ENCODE measurements around the gene KMT2B.
"Not testable (repeated sequence)": the region's sequence is repeated elsewhere in the genome, so short reads cannot be mapped to it uniquely, and the experiment has no call there.

The KMT2B gene, protein sequence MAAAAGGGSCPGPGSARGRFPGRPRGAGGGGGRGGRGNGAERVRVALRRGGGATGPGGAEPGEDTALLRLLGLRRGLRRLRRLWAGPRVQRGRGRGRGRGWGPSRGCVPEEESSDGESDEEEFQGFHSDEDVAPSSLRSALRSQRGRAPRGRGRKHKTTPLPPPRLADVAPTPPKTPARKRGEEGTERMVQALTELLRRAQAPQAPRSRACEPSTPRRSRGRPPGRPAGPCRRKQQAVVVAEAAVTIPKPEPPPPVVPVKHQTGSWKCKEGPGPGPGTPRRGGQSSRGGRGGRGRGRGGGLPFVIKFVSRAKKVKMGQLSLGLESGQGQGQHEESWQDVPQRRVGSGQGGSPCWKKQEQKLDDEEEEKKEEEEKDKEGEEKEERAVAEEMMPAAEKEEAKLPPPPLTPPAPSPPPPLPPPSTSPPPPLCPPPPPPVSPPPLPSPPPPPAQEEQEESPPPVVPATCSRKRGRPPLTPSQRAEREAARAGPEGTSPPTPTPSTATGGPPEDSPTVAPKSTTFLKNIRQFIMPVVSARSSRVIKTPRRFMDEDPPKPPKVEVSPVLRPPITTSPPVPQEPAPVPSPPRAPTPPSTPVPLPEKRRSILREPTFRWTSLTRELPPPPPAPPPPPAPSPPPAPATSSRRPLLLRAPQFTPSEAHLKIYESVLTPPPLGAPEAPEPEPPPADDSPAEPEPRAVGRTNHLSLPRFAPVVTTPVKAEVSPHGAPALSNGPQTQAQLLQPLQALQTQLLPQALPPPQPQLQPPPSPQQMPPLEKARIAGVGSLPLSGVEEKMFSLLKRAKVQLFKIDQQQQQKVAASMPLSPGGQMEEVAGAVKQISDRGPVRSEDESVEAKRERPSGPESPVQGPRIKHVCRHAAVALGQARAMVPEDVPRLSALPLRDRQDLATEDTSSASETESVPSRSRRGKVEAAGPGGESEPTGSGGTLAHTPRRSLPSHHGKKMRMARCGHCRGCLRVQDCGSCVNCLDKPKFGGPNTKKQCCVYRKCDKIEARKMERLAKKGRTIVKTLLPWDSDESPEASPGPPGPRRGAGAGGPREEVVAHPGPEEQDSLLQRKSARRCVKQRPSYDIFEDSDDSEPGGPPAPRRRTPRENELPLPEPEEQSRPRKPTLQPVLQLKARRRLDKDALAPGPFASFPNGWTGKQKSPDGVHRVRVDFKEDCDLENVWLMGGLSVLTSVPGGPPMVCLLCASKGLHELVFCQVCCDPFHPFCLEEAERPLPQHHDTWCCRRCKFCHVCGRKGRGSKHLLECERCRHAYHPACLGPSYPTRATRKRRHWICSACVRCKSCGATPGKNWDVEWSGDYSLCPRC (N-terminal part only)

GRCh38 chr19:35717665-35718344 is at the start of gene KMT2B:
KMT2B (plus strand) TSS chr19:35718003; CDS start chr19:35718019, 16 bp downstream.
- no peak for DNase-seq

DNA sequence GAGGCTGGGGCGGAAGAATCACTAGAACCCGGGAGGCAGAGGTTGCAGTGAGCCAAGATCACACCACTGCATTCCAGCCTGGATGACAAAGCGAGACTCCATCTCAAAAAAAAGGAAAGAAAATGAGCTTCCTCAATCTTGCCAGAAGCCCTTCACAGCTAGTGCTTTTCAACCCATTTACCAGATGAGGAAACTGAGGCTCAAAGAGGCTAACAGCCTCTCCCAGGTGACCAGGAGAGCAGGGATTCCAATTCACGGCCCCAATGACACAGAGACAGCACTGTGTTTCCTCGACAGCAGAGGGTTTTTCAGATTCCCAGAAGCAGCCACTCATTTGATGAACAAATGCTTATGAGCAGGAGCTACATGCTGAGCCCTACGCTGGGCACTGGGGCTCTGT is 48.2 kb upstream of the KMT2B start:
- DNase-seq = no peak

GRCh38 chr19:35669974-35670373 is 47.8 kb upstream of the KMT2B start:
- DNase-seq = no peak

GRCh38 chr19:35670686-35671085 is 47.1 kb upstream of the KMT2B start:
- DNase-seq = no peak

DNA sequence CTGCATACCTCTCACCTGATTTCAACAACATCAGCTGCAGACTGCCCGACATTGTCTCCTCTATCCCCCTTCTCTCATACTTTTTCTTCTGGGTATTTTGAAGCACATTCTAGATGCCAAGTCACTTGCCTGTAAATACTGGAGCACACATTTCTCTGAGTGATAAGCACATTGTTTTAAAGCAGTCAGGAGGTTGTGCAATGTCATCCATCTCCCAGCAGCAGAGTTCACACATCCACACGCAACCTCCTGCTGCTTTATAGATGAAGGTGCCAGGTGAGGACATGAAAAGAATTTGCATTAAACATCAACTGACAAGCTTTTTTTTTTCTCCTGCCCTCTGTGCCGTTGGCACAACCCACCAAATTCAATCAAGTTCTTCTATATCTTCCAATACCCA is 46.0 kb upstream of the KMT2B start:
- no peak for DNase-seq

DNA sequence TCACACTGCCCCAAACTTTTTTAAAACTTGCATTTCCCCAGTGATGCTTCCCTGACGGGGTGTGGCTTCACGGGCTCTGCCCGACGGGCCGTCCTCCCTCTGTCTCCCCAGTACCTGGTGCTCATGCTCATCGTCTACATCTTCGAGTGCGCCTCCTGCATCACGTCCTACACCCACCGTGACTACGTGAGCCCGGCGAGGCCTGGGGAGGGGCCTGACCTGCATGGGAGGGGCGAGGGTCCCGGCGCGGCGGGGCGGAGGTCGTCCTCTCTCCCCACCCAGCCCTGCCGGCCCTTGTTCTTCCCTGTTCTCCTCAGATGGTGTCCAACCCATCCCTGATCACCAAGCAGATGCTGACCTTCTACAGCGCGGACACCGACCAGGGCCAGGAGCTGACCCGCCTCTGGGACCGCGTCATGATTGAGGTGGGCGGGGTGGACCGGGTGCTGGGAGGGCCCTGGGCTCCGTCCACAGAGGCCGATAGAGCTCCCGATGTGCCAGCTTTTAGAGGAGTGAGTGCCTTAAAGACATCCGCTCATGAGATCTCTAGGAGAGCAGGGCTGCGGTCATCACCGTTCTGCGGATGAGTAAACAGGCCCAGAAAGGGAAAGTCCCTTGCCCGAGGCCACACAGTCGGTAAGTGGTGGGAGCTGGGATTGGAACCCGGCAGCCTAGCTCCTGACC is 44.5 kb upstream of the KMT2B start:
- peak; percentile 45 for DNase-seq

DNA sequence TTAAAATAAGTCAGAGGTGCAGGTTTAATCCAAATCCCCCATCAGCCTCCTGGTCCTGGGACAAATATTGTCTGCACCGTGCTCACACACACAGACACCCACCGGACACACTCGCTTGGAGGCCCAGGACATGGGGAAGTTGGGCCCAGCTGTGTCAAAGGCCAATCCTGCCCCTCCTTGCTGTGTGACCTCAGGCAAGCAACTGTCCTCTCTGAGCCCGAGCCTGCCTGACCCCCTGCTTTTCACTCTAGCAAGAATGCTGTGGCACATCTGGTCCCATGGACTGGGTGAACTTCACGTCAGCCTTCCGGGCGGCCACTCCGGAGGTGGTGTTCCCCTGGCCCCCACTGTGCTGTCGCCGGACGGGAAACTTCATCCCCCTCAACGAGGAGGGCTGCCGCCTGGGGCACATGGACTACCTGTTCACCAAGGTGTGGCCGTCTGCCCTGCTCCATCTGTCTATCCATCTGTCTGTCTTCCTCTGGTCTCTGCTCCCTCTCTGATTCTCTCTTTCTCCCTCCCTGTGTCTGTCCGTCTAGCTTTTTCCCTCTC is 42.1 kb upstream of the KMT2B start:
- DNase-seq = no peak

- DNase-seq = no peak
Observed at GRCh38 chr19:35689836-35690235, 28.0 kb upstream of the KMT2B start.

DNA sequence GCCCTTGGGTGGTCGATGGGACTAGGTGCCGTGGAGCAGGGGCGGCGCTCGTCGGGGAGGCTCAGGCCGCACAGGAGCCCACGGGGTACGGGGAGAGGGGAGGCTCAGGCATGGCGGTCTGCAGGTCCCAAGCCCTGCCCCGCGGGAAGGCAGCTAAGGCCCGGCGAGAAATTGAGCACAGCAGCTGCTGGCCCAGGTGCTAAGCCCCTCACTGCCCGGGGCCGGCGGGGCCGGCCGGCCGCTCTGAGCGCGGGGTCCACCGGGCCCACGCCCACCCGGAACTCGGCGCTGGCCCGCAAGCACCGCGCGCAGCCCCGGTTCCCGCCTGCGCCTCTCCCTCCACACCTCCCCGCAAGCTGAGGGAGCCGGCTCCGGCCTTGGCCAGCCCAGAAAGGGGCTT is 26.7 kb upstream of the KMT2B start:
- DNase-seq = not testable (repeated sequence)

DNA sequence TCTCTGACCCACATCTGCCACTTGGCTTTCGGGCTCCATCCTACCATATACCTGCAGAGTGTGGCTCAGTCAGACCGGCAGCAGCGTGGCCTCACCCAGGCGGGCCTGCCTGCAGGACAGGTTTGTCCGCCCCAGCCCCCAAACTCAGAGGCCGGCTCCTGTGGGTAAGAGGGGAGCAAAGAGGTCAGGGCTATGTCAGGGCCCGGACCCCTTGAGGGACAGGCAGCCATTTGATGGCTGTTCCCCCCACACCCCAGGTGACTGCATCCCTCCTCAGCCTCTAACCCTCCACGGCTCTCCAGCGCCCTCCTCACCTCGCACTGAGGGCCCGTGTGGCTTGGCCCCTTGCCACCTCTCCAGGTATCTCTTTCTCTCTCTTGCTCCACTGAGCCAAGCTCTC is 25.8 kb upstream of the KMT2B start:
- no peak for DNase-seq

GRCh38 chr19:35693422-35693821 is 24.4 kb upstream of the KMT2B start:
- DNase-seq = no peak

DNA sequence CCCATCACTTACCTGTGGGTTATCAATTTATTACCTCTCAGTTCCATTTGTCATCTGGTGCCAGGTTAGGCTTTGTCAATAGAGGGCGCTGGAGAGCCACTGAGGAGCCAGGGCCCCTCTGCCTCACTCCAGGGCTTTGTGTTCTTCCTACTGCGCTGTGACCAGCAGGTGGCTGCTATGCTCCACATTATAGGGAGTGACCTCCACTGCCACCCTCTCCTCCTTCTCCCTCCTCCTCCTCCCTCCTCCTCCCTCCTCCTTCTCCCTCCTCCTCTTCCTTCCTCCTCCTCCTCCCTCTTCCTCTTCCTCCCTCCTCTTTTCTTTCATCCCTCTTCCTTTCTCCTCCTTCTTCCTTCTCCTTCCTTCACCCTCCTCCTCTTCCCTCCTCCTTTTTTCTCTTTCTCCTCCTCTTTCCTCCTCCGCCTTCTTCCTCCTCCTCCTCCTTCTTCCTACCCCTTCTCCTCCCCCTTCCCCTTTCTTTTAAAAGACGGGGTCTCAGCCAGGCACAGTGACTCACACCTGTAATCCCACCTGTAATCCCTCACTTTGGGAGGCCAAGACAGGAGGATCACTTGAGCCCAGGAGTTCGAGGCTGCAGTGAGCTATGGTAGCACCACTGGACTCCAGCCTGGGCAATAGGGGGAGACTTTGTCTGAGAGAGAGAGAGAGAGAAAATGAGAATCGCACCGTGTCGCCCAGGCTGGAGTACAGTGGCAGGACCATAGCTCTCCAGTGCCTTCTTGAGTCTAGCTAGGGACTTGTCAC is 23.8 kb upstream of the KMT2B start:
- DNase-seq = peak; percentile 92

DNA sequence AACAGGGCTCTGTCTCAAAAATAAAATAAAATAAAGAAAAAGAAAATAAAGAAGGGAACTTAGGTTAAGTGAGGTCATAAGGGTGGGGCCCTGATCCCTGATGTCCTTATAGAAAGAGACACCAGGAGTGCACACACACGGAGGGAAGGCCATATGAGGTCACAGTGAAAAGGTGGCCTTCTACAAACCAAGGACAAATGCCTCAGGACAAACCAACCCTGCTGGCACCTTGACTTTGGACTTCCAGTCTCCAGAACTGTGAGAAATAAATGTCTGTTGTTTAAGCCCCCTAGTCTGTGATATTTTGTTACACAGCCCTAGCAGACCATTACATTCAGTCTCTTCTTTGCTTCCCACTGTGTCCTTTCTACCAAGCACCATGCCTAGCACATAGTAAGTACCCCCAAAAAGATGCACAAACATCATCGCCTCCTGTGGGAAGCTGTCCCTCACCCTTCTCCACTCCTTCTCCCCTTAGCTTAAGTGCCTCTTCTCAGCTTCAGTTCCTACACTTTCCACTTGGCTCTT is 21.8 kb upstream of the KMT2B start:
- DNase-seq = no peak

DNA sequence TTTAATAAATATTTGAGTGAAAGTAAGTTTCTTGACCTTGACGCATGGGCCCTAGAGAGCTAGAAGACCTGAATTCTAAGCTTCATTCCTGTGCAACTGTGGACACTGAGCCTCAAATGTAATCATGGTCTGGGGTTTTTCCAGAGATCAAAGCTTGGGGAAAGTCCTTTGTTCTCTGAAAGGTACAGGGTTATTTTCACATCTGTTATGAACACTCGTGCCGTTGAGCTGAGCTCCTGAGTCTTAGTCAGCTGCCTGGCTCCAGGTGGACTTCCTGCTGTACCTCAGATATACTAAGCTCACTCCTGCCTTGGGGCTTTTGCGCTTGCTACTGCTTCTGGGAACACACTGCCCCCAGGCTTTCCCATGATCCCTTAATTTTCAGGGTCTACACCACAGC is 21.0 kb upstream of the KMT2B start:
- no peak for DNase-seq

DNA sequence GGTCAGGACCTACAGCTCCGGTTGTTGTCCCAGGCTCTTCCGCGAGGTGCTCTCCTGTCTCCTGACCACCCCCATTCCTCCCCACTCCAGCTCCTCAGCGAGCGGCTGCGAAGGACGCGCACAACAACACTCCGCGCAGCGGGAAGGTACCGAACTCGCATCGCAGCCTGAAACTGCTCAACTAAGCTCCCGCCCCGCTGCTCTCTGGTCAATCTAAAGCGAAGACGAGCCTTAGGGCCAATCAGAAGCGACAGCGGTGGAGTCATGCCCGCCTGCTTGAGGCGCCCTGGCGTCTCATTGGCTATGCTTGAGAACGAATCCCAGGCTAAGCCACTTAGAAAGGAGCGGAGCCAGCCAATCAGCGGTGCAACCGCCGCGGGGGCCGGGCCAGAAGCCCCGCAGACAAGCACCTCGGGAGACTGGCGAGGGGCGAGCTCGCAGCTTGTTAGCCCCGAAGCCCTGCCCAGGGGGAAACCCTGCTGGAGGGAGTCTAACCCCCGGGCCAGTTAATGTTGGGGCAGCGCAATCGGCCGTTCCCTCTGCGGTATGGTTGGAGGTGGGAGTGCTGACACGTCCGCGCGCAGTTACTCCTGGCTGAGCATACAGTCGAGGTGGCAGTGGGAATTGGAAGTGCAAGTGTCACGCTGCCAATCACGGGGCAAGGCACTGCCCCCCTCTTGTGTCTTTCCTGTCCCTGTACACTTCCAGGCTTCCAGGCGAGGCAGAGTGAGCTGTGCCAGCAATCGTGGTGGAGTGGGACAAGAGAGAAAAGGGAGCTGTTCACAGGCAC is 15.4 kb upstream of the KMT2B start:
- DNase-seq = peak; percentile 93

GRCh38 chr19:35703343-35703742 is 14.5 kb upstream of the KMT2B start:
- DNase-seq = no peak

- no peak for DNase-seq
Observed at GRCh38 chr19:35704218-35704617, 13.6 kb upstream of the KMT2B start, which contains the start of gene ZBTB32. ZBTB32 (plus strand) TSS chr19:35704558; CDS start chr19:35714627, 10,069 bp downstream.

DNA sequence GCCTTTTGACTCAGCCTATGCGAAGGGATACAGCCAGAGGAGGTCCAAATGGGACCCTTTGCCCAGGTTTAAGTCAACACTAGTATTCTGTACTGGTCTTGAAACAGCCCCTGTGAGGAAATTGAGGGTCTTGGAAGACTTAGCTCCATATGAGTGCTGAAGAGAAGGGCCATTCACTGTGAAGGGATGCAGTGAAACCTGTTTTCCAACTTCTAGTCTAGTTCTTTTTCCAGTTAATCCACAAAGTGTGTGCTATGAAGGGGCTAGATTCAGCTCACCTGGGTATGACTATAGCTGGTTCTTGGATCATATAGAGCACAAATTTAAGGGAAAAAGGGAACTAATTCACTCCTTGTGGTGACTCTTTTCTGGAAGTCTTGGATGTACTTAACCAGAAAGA is 9.4 kb upstream of the KMT2B start:
- no peak for DNase-seq
